ENCODE measurements around the gene TMSB4X.

DNA sequence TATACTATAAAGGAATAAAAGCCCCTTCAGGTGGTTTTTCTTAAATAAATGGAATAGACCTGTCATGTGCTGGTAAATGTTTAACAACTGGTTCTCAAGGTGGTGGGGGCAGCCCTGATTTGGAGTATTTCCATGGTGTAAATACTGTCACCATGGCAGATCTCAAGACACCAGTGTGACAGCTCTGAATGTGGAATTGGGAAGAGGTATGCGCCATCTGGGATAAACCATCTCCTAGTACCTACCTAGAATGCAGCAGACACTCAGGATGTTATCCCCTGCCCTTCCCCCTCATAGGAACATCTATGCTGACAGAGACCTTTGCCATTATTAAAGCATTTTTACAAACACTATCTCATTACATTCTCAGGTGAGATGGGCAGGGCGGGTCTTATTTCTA is 26.4 kb upstream of the TMSB4X start:
- TF ChIP-seq FLYWCH1 (CRISPR knock-in tag; IDR thresholded peaks at IDR 0.05), result no peak
- TF ChIP-seq, protein P1, sequence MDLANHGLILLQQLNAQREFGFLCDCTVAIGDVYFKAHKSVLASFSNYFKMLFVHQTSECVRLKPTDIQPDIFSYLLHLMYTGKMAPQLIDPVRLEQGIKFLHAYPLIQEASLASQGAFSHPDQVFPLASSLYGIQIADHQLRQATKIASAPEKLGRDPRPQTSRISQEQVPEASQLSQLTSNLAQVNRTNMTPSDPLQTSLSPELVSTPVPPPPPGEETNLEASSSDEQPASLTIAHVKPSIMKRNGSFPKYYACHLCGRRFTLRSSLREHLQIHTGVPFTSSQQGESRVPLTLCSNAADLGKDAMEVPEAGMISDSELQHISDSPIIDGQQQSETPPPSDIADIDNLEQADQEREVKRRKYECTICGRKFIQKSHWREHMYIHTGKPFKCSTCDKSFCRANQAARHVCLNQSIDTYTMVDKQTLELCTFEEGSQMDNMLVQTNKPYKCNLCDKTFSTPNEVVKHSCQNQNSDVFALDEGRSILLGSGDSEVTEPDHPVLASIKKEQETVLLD (CRISPR knock-in tag; IDR thresholded peaks at IDR 0.05; ENCODE audit: low read depth), result no peak
- no peak for TF ChIP-seq BRCA1 (CRISPR knock-in tag; IDR thresholded peaks at IDR 0.05)
- TF ChIP-seq, protein P2, sequence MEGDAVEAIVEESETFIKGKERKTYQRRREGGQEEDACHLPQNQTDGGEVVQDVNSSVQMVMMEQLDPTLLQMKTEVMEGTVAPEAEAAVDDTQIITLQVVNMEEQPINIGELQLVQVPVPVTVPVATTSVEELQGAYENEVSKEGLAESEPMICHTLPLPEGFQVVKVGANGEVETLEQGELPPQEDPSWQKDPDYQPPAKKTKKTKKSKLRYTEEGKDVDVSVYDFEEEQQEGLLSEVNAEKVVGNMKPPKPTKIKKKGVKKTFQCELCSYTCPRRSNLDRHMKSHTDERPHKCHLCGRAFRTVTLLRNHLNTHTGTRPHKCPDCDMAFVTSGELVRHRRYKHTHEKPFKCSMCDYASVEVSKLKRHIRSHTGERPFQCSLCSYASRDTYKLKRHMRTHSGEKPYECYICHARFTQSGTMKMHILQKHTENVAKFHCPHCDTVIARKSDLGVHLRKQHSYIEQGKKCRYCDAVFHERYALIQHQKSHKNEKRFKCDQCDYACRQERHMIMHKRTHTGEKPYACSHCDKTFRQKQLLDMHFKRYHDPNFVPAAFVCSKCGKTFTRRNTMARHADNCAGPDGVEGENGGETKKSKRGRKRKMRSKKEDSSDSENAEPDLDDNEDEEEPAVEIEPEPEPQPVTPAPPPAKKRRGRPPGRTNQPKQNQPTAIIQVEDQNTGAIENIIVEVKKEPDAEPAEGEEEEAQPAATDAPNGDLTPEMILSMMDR (CRISPR knock-in tag; IDR thresholded peaks at IDR 0.05), result no peak
- no peak for TF ChIP-seq HNRNPK (IDR thresholded peaks at IDR 0.05; ENCODE audit: low read depth, low read length, poor library complexity, severe bottlenecking)
- TF ChIP-seq ZKSCAN5 (CRISPR knock-in tag; IDR thresholded peaks at IDR 0.05), result no peak
- no peak for TF ChIP-seq DPF2 (CRISPR knock-in tag; IDR thresholded peaks at IDR 0.05; ENCODE audit: borderline replicate concordance, low read depth)
